ENCODE data around the gene PDE8A.
"Not testable (repeated sequence)": the region's sequence is repeated elsewhere in the genome, so short reads cannot be mapped to it uniquely, and the experiment has no call there.

The PDE8A gene

GRCh38 chr15:84991014-84991712, 9.5 kb downstream of the PDE8A start:
- DNase-seq (ENCODE audit: low read depth) = no peak

- peak; percentile 90 for DNase-seq (ENCODE audit: low read depth)
Measured at GRCh38 chr15:84992157-84992944, 10.7 kb downstream of the PDE8A start.

- DNase-seq (ENCODE audit: low read depth) = no peak
Measured at GRCh38 chr15:84996055-84996454, 14.4 kb downstream of the PDE8A start.

GRCh38 chr15:84996714-84997113, 15.1 kb downstream of the PDE8A start:
- DNase-seq (ENCODE audit: low read depth) = peak; percentile 39

- not testable (repeated sequence) for DNase-seq (ENCODE audit: low read depth)
Measured at GRCh38 chr15:84997214-84997613, 15.6 kb downstream of the PDE8A start.

- DNase-seq (ENCODE audit: low read depth) = peak; percentile 86
Measured at GRCh38 chr15:85000189-85000864, 18.7 kb downstream of the PDE8A start.

GRCh38 chr15:85000937-85001336, 19.3 kb downstream of the PDE8A start:
- no peak for DNase-seq (ENCODE audit: low read depth)

GRCh38 chr15:85002517-85002916, 20.9 kb downstream of the PDE8A start:
- DNase-seq (ENCODE audit: low read depth) = peak; percentile 60

- DNase-seq (ENCODE audit: low read depth) = no peak
Measured at GRCh38 chr15:85003593-85004312, 22.1 kb downstream of the PDE8A start.

GRCh38 chr15:85004550-85004949, 22.9 kb downstream of the PDE8A start:
- DNase-seq (ENCODE audit: low read depth) = no peak

GRCh38 chr15:85005319-85005718, 23.7 kb downstream of the PDE8A start:
- DNase-seq (ENCODE audit: low read depth) = no peak

- no peak for DNase-seq (ENCODE audit: low read depth)
Measured at GRCh38 chr15:85005746-85006145, 24.1 kb downstream of the PDE8A start.

- DNase-seq (ENCODE audit: low read depth) = no peak
Measured at GRCh38 chr15:85006201-85006600, 24.5 kb downstream of the PDE8A start.

- DNase-seq (ENCODE audit: low read depth) = no peak
Measured at GRCh38 chr15:85006655-85007054, 25.0 kb downstream of the PDE8A start.

GRCh38 chr15:85007137-85007536, 25.5 kb downstream of the PDE8A start:
- DNase-seq (ENCODE audit: low read depth) = no peak

GRCh38 chr15:85007741-85008397, 26.2 kb downstream of the PDE8A start:
- DNase-seq (ENCODE audit: low read depth) = no peak

- DNase-seq (ENCODE audit: low read depth) = no peak
Measured at GRCh38 chr15:85008474-85009260, 27.0 kb downstream of the PDE8A start.

- no peak for DNase-seq (ENCODE audit: low read depth)
Measured at GRCh38 chr15:85009435-85009834, 27.8 kb downstream of the PDE8A start.

- DNase-seq (ENCODE audit: low read depth) = no peak
Measured at GRCh38 chr15:85010071-85010385, 28.4 kb downstream of the PDE8A start.

- DNase-seq (ENCODE audit: low read depth) = peak; percentile 23
Measured at GRCh38 chr15:85010386-85011159, 28.9 kb downstream of the PDE8A start.
